OCI-LY1 (cell line): Measurements from ENCODE around the gene RCN2.

Experiments used
- CTCF ChIP-seq: fragments of 200-600 bp; sonication (generic), shearing (Covaris generic); IDR thresholded peaks from 2 replicates; pipeline ENCODE4 v1.5.1; 2017; ENCODE audit warnings: mild to moderate bottlenecking, antibody characterized with exemption, low read length, moderate library complexity, mixed read lengths
- EZH2 ChIP-seq: fragments of 200-600 bp; sonication (generic), shearing (Covaris generic); IDR thresholded peaks from 2 replicates; pipeline ENCODE4 v1.8.0; 2017; ENCODE audit warnings: borderline replicate concordance, mixed run types, mild to moderate bottlenecking, antibody characterized with exemption, low read length, moderate library complexity, mixed read lengths

- TF ChIP-seq CTCF (no peak), EZH2 (no peak)
Observed at GRCh38 chr15:76976141-76976540, 44.6 kb downstream of the RCN2 start.
